Esophagus squamous epithelium (tissue), 5 donors: ENCODE measurements around the gene LY6G6D. TPM values are rescaled to one million over a fixed set of nuclear protein-coding genes. Genes with fewer than 3 reads are reported as not detected.

ENCODE experiments used
- DNase-seq: peaks from one replicate; lab custom pipeline; 2025; lab: John Stamatoyannopoulos, UW
- H3K27ac ChIP-seq, 4 donors: fragments of 200-600 bp; sonication (generic); one replicate each; pipeline ENCODE4 v1.5.1; 2016 to 2019; ENCODE audit warnings: mild to moderate bottlenecking in 1 of 4
- H3K27me3 ChIP-seq, 4 donors: fragments of 200-600 bp; sonication (generic); 1 replicate in 3 of 4; 2 replicates in 1 of 4; pipeline versions ENCODE4 v1.5.1 to v1.6.0; 2017 to 2021; ENCODE audit warnings: antibody characterized with exemption in 1 of 4
- H3K36me3 ChIP-seq, 3 donors: fragments of 200-600 bp; sonication (generic); one replicate each; pipeline ENCODE4 v1.5.1; 2016 to 2019
- H3K4me1 ChIP-seq, 3 donors: fragments of 200-600 bp; sonication (generic); one replicate each; pipeline ENCODE4 v1.5.1; 2017 to 2019
- H3K4me3 ChIP-seq, 4 donors: fragments of 200-600 bp; sonication (generic); 1 replicate in 3 of 4; 2 replicates in 1 of 4; pipeline ENCODE4 v1.5.1; 2016 to 2019; ENCODE audit warnings: mild to moderate bottlenecking in 2 of 4, moderate library complexity in 1 of 4
- H3K9me3 ChIP-seq, 3 donors: fragments of 200-600 bp; sonication (generic); one replicate each; pipeline ENCODE4 v1.5.1; 2016 to 2019
- POLR2A ChIP-seq, 4 donors: fragments of 450-650 bp; IDR thresholded peaks; one replicate each; pipeline ENCODE4 v1.6.1; 2017; ENCODE audit warnings: antibody characterized with exemption in 4 of 4, mild to moderate bottlenecking in 4 of 4, moderate library complexity in 3 of 4
- WGBS, 2 donors: methylation state at CpG; one replicate each; pipeline ENCODE4 v1.1.5; 2018; 5-methylcytosine and 5-hydroxymethylcytosine counted together
- intact Hi-C: fragments of 100-400 bp; cut with DNase I; formaldehyde crosslinking; loops from one replicate; pipeline ENCODE4 v1.15.0; 2022
- total RNA-seq, 4 donors: library from RNA; depleted of rRNA; stranded (reverse); fragments of >200 nt; gene quantifications; one replicate each; pipeline ENCODE4 v1.1.0, GENCODE V29; 2016
- TF ChIP-seq, protein P1 (sequence below), 6 experiments: fragments of 450-650 bp in 4 of 6; fragments of 200-600 bp in 2 of 6; sonication (generic) in 2 of 6; IDR thresholded peaks; one replicate each; pipeline ENCODE4 v1.5.1; 2016 to 2019; ENCODE audit warnings: antibody characterized with exemption in 6 of 6, mild to moderate bottlenecking in 4 of 6, moderate library complexity in 4 of 6
- donor health status: DM: yes; HTN: yes; CAD: no.

The LY6G6D gene
- total RNA-seq, 4 donors from 2014 or later = not detected

GRCh38 chr6:31721351-31722020 is 6.3 kb downstream of the LY6G6D start, which contains the start of gene LY6G6C:
TSS of gene LY6G6C (minus strand) at chr6:31721746. CDS start at chr6:31721679, 67 bp downstream.
- H3K27me3 ChIP-seq = no peaks in the 10 kb centered on the region
- H3K9me3 ChIP-seq = no peaks in the 10 kb centered on the region
- peak within 1 kb of the TSS in 3 of 4 donors; percentile 20 to 94 (median 88) for H3K27ac ChIP-seq
- H3K4me3 ChIP-seq = no peak within 1 kb of the TSS
- DNase-seq = no peak
- H3K36me3 ChIP-seq = peaks cover 0 to 5% (median 0%) of the 10 kb centered on the region in 3 donors
- WGBS, 2 donors = 80 to 85% methylated on average over 4 of the region's 4 CpGs
- peaks cover 5 to 74% (median 23%) of the 10 kb centered on the region in 3 donors for H3K4me1 ChIP-seq
- intact Hi-C loops = no loop called here
- TF ChIP-seq POLR2A (IDR thresholded peaks at IDR 0.05) = no peak
- TF ChIP-seq, protein P1, sequence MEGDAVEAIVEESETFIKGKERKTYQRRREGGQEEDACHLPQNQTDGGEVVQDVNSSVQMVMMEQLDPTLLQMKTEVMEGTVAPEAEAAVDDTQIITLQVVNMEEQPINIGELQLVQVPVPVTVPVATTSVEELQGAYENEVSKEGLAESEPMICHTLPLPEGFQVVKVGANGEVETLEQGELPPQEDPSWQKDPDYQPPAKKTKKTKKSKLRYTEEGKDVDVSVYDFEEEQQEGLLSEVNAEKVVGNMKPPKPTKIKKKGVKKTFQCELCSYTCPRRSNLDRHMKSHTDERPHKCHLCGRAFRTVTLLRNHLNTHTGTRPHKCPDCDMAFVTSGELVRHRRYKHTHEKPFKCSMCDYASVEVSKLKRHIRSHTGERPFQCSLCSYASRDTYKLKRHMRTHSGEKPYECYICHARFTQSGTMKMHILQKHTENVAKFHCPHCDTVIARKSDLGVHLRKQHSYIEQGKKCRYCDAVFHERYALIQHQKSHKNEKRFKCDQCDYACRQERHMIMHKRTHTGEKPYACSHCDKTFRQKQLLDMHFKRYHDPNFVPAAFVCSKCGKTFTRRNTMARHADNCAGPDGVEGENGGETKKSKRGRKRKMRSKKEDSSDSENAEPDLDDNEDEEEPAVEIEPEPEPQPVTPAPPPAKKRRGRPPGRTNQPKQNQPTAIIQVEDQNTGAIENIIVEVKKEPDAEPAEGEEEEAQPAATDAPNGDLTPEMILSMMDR (IDR thresholded peaks at IDR 0.05) = no peak

GRCh38 chr6:31722173-31722572 is 7.0 kb downstream of the LY6G6D start:
- no peak for TF ChIP-seq POLR2A (IDR thresholded peaks at IDR 0.05)
- TF ChIP-seq, protein P1 (IDR thresholded peaks at IDR 0.05) = no peak
- intact Hi-C loops = no loop called here
- no peak for DNase-seq
- Histone ChIP-seq H3K36me3 (peaks cover 0 to 12% (median 0%) of the 10 kb centered on the region in 3 donors), H3K4me3 (no peak overlapping the region), H3K27me3 (no peaks in the 10 kb centered on the region), H3K27ac (peak overlapping the region in 3 of 4 donors; percentile 20 to 94 (median 62)), H3K4me1 (peaks cover 10 to 74% (median 22%) of the 10 kb centered on the region in 3 donors), H3K9me3 (no peaks in the 10 kb centered on the region)
- 78 to 89% methylated on average over 1 to 2 of the region's 3 CpGs for WGBS, 2 donors

DNA sequence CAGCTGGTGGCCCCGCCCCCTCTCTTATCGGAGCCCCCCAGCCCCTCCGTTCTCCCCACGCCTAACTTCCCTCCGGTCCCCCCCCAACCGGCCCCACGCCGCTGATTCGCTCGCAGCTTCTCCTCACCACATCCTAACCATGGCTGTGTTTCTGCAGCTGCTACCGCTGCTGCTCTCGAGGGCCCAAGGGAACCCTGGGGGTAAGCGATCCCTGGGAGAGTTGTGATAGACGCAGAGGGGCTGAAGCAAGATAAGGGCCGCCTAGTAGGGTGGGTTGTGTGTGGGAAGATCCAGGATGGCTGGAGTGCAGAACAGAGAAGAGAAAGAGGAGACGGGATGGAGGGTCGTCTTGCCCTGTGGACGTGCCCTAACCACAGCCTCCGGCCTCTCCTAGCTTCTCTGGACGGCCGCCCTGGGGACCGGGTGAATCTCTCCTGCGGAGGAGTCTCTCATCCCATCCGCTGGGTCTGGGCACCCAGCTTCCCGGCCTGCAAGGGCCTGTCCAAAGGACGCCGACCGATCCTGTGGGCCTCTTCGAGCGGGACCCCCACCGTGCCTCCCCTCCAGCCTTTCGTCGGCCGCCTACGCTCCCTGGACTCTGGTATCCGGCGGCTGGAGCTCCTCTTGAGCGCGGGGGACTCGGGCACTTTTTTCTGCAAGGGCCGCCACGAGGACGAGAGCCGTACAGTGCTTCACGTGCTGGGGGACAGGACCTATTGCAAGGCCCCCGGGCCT is 8.3 kb downstream of the LY6G6D start, which contains the start of gene MPIG6B:
Gene MPIG6B (plus strand): TSS at position 129 of the 735 bp plus-strand sequence. CDS start 11 bp downstream, at position 140.
- H3K4me3 ChIP-seq = no peak within 1 kb of the TSS
- no peaks in the 10 kb centered on the region for H3K9me3 ChIP-seq
- TF ChIP-seq POLR2A (IDR thresholded peaks at IDR 0.05) = no peak
- TF ChIP-seq, protein P1 (IDR thresholded peaks at IDR 0.05) = no peak
- peak within 1 kb of the TSS in 2 of 4 donors; percentile 62 to 94 for H3K27ac ChIP-seq
- 75 to 79% methylated on average over 8 to 14 of the region's 46 CpGs for WGBS, 2 donors
- no peaks in the 10 kb centered on the region for H3K27me3 ChIP-seq
- intact Hi-C loops = no loop called here
- H3K4me1 ChIP-seq = peaks cover 13 to 75% (median 22%) of the 10 kb centered on the region in 3 donors
- peaks cover 0 to 25% (median 0%) of the 10 kb centered on the region in 3 donors for H3K36me3 ChIP-seq
- DNase-seq = no peak

DNA sequence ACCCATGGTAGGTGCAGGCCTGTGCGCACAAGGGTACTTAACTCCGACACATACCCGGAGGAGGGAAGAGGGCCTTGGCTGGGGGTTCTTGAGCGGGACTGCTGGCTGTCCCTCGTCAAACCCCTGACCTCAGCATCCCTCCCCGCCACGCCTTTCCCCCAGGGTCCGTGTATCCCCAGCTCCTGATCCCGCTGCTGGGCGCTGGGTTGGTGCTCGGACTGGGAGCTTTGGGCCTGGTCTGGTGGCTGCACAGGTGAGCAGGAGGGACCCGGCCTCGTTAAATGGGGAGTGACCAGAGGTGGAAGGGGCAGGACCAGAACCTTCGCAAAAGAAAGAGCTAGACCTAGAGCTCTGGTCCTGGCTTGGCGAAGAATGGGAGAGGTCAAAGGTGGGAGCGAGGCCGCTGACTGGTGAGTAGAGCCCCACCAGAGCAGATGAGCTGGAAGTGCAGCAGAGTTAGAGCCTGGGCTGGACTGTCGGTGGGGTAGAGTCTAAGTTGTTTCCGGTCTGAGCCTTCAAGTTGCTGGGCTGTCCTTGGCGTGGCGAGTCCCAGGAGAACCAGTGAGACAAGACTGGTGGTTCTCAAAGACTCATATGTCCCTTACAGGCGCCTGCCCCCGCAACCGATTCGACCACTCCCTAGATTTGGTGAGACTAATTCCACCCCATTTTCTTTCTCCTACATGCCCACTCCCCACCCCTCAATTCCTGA is 9.0 kb downstream of the LY6G6D start:
- DNase-seq = no peak
- H3K4me3 ChIP-seq = no peak overlapping the region
- H3K36me3 ChIP-seq = peaks cover 0 to 26% (median 0%) of the 10 kb centered on the region in 3 donors
- H3K9me3 ChIP-seq = no peaks in the 10 kb centered on the region
- WGBS, 2 donors = 84% methylated on average over 13 to 18 of the region's 25 CpGs
- TF ChIP-seq, protein P1 (IDR thresholded peaks at IDR 0.05) = no peak
- no peak for TF ChIP-seq POLR2A (IDR thresholded peaks at IDR 0.05)
- intact Hi-C loops = no loop called here
- H3K27me3 ChIP-seq = no peaks in the 10 kb centered on the region
- peak overlapping the region in 2 of 4 donors; percentile 10 to 21 for H3K27ac ChIP-seq
- peaks cover 20 to 75% (median 24%) of the 10 kb centered on the region in 3 donors for H3K4me1 ChIP-seq
